ENCODE data around the gene CECR2.

CECR2 gene

DNA sequence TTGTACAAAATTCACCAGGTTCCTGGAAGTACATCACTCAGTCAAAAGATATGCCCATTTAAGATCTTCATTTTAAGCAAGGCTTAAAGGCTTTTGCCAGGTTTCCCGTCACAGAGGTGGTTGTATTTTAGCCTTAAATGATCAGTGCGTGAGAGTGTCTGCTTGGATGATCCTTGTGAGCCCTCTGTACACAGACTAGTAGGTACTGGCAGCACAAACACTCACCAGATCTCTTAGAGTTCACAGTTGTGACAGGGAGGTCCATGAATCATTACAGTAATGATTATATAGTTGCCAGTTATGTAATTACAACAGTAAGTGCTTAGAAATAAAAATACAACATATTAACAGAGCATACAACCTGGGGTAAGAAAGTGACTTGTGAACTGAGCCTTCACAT is 109.9 kb downstream of the CECR2 start:
- TF ChIP-seq ZNF274 (IDR thresholded peaks at IDR 0.05; ENCODE audit: low read depth, low read length) = no peak
- H3K4me3 ChIP-seq (ENCODE audit: low read length) = no peak overlapping the region

DNA sequence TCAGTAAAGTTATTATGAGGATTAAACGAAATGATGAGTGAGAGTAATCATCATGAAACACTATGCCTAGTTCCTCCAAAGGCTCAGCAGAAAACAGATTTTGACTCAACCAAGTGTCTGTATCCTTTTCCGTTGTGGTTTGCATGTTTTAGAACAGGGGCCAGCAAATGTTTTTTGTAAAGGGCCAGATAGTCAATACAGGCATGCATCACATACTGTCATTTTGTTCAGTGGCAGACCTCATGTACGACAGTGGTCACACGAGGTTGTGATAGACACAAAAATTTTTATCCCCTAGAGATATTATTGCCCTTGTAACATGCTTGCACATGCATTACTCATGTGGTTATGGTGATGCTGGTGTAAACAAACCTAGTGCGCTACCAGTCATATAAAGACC is 112.2 kb downstream of the CECR2 start:
- TF ChIP-seq ZNF274 (IDR thresholded peaks at IDR 0.05; ENCODE audit: low read depth, low read length) = no peak
- H3K4me3 ChIP-seq (ENCODE audit: low read length) = no peak overlapping the region

DNA sequence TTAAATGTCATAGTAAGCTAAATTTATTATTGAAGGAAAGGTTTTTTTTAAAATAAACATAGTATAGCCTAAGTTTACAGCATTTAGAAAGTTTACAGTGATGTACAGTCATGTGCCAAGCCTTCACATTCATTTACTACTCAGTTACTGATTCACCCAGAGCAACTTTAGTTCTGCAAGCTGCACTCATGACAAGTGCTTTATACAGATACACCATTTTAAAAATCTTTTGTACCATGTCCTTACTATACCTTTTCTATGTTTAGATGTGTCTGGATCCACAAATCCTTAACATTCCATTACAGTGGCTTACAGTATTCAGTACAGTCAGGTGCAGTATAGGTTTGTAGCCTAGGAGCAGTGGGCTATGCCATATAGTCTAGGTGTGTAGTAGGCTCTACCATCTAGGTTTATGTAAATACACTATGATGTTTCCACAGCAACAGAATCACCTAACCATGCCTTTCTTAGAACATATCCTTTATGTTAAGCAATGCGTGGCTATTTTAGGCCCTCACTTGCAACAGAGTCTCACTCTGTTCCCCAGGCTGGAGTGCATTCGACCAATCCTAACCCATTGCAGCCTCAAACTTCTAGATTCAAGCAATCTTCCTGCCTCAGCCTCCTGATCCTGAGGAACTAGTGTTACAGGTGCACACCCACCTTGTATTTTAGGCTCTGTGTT is 114.6 kb downstream of the CECR2 start:
- H3K4me3 ChIP-seq (ENCODE audit: low read length) = no peak overlapping the region
- TF ChIP-seq ZNF274 (IDR thresholded peaks at IDR 0.05; ENCODE audit: low read depth, low read length) = no peak

- no peak for TF ChIP-seq ZNF274 (IDR thresholded peaks at IDR 0.05; ENCODE audit: low read depth, low read length)
- H3K4me3 ChIP-seq (ENCODE audit: low read length) = no peak overlapping the region
These were observed 115.3 kb downstream of the CECR2 start for GRCh38 chr22:17484608-17485007.

DNA sequence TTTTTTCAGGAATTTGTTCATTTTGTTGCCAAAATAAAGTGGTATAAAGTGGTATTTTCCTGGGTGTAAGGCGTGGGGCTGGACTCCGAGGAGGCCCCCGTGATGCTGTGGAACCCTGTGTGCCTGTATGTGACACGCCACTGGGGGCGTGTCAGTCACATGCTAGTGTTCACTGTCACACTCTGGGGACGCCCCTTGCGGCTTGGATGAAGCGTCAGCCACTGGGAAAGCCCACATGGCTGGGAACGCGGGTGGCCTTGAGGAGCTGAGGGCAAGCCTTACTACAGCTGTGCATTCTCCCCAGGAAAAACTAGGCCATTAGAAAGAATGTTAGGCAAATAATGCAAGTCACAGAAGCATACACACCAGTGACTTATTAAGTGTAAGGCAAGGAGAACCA is 117.1 kb downstream of the CECR2 start:
- no peak overlapping the region for H3K4me3 ChIP-seq (ENCODE audit: low read length)
- no peak for TF ChIP-seq ZNF274 (IDR thresholded peaks at IDR 0.05; ENCODE audit: low read depth, low read length)

DNA sequence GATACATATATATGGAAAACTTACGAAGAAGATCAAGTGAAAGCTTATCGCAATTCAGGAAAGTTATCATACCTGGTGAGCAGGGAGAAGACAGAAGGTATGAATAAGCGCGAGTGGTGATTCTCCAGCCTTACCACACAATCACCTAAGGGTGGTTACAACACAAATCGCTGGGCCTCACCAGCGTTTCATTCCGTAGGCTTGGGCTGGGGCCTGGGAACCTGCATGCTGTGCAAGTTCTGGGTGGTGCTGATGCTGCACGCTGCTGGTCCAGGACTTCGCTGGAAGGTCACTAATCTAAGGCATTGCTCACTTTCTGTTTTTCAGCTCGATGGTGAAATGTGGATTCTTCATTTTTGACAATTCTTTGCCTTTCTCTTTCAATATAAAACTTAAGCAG is 117.5 kb downstream of the CECR2 start:
- no peak for TF ChIP-seq ZNF274 (IDR thresholded peaks at IDR 0.05; ENCODE audit: low read depth, low read length)
- no peak overlapping the region for H3K4me3 ChIP-seq (ENCODE audit: low read length)

GRCh38 chr22:17489101-17489500 is 119.8 kb downstream of the CECR2 start:
- TF ChIP-seq ZNF274 (IDR thresholded peaks at IDR 0.05; ENCODE audit: low read depth, low read length) = no peak
- H3K4me3 ChIP-seq (ENCODE audit: low read length) = no peak overlapping the region

- TF ChIP-seq ZNF274 (IDR thresholded peaks at IDR 0.05; ENCODE audit: low read depth, low read length) = no peak
- H3K4me3 ChIP-seq (ENCODE audit: low read length) = no peak overlapping the region
These were observed 121.9 kb downstream of the CECR2 start for GRCh38 chr22:17491090-17491640.

GRCh38 chr22:17492247-17492646 is 123.0 kb downstream of the CECR2 start:
- no peak for TF ChIP-seq ZNF274 (IDR thresholded peaks at IDR 0.05; ENCODE audit: low read depth, low read length)
- no peak overlapping the region for H3K4me3 ChIP-seq (ENCODE audit: low read length)

DNA sequence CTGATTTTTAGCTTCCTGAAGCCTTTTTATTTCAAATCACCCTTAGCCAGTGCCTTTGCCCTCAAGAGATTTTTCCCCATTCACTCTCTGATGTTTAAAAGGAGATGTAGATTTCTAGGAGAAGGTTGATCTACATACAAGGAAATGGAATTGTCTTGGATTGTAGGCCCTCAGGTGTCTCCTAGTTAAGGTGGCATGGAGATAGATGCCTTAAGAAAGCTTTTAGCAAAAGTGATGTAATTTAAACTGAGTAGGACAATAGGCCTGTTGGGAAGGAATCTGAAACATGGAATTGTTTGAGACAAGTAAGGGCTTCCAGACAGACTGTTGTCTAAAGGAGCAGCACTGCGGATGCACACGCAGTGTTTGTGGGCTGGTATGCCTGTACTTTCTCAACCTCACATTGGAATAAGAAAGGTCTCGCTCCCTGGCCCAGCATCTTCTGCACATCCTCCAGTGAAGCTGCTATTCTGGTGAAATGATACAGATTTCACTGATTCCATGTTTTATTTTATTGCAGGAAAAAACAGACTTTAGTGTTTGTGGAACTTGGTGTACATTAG is 124.2 kb downstream of the CECR2 start:
- H3K4me3 ChIP-seq (ENCODE audit: low read length) = no peak overlapping the region
- TF ChIP-seq ZNF274 (IDR thresholded peaks at IDR 0.05; ENCODE audit: low read depth, low read length) = no peak

GRCh38 chr22:17496841-17497240 is 127.6 kb downstream of the CECR2 start:
- H3K4me3 ChIP-seq (ENCODE audit: low read length) = no peak overlapping the region
- TF ChIP-seq ZNF274 (IDR thresholded peaks at IDR 0.05; ENCODE audit: low read depth, low read length) = no peak

DNA sequence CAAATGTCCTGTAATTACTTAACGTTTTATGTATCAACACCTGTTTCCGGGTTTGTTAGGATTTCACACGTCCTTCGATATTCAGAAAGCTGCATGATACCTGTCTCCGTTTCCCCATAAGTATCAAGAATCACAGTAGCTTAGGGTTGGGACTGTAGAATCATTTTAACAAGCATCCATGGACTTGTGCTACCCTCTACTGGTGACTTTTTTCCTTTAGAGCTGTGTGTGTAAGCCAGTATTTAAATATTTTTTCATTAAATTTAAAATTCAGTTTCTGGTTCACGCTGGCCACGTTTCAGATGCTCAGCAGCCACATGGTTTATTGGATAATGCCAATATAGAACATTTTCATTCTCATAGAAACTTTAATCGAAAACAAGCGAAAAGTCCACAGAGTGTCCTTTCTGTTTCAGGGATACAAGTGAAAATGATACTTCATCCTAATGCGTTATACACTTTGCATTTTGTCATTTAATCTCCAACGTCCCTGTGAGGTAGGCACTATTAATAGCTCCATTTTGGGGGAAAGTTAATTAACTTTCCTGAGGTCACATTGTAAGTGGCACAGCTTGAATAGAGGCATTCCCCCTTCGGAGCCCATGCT is 132.5 kb downstream of the CECR2 start:
- TF ChIP-seq ZNF274 (IDR thresholded peaks at IDR 0.05; ENCODE audit: low read depth, low read length) = no peak
- H3K4me3 ChIP-seq (ENCODE audit: low read length) = no peak overlapping the region

DNA sequence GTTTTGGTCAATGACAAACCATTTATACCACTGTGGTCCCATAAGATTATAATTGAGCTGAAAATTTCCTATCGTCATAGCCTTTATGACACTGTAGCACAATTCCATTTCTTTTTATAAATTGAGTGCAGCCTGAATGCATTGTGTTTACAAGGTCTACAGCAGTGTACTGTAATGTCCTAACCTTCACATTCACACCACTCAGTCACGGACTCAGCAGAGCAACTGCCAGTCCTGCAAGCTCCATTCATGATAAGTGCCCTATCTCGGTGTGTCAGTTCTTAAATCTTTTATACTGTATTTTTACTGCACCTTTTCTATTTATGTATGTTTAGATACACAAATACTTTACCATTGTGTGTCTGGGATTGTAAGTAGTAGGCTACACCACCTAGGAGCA is 138.8 kb downstream of the CECR2 start:
- H3K4me3 ChIP-seq (ENCODE audit: low read length) = no peak overlapping the region
- no peak for TF ChIP-seq ZNF274 (IDR thresholded peaks at IDR 0.05; ENCODE audit: low read depth, low read length)

DNA sequence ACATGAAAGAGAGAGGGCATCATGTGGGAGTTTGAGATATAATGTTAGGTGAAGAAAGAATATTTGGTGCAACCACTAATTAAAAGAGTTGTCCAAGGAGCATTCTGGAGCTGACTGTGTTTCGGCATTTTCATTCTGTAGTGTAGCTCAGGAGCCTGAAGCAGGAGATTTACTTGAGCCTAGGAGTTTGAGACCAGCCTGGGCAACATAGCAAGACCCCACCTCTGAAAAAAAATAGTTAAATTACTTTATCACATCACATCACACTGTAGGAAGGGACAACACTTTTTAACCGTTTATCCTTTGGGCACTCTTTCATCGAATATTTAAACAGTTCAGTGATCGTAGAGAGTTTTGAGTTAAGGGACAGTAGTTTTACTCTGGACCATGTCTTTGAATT is 143.7 kb downstream of the CECR2 start:
- TF ChIP-seq ZNF274 (IDR thresholded peaks at IDR 0.05; ENCODE audit: low read depth, low read length) = no peak
- no peak overlapping the region for H3K4me3 ChIP-seq (ENCODE audit: low read length)

DNA sequence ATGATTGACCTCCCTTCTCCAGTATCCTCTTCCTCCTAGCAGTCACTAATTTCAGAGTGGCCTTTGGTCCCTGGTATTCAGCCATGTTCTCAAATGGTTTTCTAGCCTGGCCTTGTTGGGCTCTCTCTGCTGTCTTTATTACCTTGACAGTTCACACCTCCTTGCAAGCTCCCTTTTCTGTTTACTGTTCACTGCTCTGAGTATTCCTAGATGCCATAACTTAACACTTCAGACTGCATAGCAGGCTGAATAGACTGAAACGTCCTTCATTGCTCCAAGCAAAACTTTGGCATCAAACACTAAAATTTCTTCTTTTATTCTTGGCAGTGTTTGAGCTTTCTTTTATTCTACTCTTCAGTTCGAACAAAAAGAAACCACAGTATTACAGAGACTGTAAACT is 144.4 kb downstream of the CECR2 start:
- no peak for TF ChIP-seq ZNF274 (IDR thresholded peaks at IDR 0.05; ENCODE audit: low read depth, low read length)
- H3K4me3 ChIP-seq (ENCODE audit: low read length) = no peak overlapping the region
